A549 (cell line): ENCODE measurements around the gene TBRG4.

Experiments used
- CHD2 ChIP-seq: fragments of 150-350 bp; IDR thresholded peaks from 2 replicates; pipeline ENCODE4 v1.6.1; 2014; ENCODE audit warnings: low read length; ENCODE audit not compliant: partially characterized antibody
- E2F6 ChIP-seq: IDR thresholded peaks from 2 replicates; pipeline ENCODE4 v1.6.1; 2012; ENCODE audit warnings: low read depth, borderline replicate concordance
- MAX ChIP-seq: IDR thresholded peaks from 2 replicates; pipeline ENCODE4 v1.6.1; 2012

GRCh38 chr7:45106820-45107219 lies 4.7 kb downstream of the TBRG4 start:
- TF ChIP-seq E2F6 (no peak), MAX (no peak), CHD2 (no peak)
